ENCODE data around the gene MCRIP2.

- TF ChIP-seq CTCF (IDR thresholded peaks at IDR 0.05; ENCODE audit: poor library complexity, severe bottlenecking) = no peak
- TF ChIP-seq POLR2AphosphoS5 (IDR thresholded peaks at IDR 0.05) = no peak
- no peak for TF ChIP-seq REST (IDR thresholded peaks at IDR 0.05; ENCODE audit: borderline replicate concordance)
- no peak for TF ChIP-seq EZH2 (IDR thresholded peaks at IDR 0.05; ENCODE audit: borderline replicate concordance, insufficient read depth, low read length, poor library complexity, severe bottlenecking)
- TF ChIP-seq RAD21 (conservative IDR thresholded peaks at IDR 0.05) = no peak
- TF ChIP-seq TAF1 (IDR thresholded peaks at IDR 0.05; ENCODE audit: low read depth) = no peak
These were observed 52.1 kb downstream of the MCRIP2 start for GRCh38 chr16:693766-694165.

All from neural cell (in vitro differentiated cells).